PC-9 (cell line): ENCODE results near the gene AGMAT.

Experiments used
- CTCF ChIP-seq: fragments of 200-600 bp; sonication (generic); conservative IDR thresholded peaks from 2 replicates; pipeline ENCODE4 v1.6.1; 2017; ENCODE audit warnings: mixed run types, antibody characterized with exemption, mild to moderate bottlenecking, moderate library complexity
- EZH2 ChIP-seq: fragments of 200-600 bp; sonication (generic); IDR thresholded peaks from 2 replicates; pipeline ENCODE4 v1.8.0; 2017; ENCODE audit warnings: antibody characterized with exemption, low read depth

DNA sequence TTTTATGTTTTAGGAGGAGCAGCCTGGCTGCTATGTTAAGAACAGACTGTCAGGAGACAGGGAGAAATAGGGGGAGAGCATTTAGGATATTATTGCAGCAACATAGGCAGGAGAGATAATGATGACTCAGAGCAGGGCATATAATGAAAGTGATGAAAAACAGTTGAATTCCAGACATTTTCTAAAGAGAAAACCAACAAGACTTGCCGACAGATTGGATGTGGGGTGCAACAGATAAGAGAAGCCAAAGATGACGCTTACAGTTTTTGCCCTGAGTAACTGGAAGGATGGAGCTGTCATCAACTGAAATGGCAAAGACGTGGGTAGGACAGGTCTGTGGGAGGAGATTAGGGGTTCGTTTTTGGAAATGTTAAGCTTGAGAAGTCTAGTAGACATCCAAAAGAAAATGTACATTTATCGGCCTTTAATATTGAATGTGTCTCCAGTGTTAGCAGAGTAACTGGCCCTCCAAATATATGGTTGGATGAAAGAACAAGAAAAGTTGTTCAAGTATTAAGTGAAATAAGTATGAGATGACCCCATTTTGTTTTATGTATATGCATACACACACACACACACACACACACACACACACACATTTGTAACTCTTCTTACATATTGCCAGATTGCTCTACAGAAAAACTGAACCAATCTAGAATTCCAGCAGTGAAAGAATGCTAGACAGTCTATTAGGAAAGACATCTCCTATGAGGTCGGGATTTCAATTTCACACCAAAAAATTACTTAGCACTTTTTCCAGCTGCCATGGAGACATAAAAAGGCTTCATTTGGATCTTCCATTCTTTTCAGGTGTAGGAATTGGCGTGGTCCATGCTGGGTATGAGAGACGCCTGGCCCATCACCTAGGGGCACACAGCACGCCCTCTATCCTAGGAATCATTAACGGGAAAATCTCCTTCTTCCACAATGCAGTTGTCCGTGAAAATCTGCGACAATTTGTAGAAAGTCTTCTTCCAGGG lies 41.0 kb downstream of the AGMAT start:
- TF ChIP-seq CTCF (no peak), EZH2 (no peak)
